ENCODE results near the gene MYO1D. TPM values are rescaled to one million over a fixed set of nuclear protein-coding genes. Genes with fewer than 3 reads are reported as not detected.
A peak's percentile ranks its signal among the peaks of the same experiment; 100 is the strongest.

Gene MYO1D
- total RNA-seq, 1 donor from 2014 or later = 18.0 TPM

DNA sequence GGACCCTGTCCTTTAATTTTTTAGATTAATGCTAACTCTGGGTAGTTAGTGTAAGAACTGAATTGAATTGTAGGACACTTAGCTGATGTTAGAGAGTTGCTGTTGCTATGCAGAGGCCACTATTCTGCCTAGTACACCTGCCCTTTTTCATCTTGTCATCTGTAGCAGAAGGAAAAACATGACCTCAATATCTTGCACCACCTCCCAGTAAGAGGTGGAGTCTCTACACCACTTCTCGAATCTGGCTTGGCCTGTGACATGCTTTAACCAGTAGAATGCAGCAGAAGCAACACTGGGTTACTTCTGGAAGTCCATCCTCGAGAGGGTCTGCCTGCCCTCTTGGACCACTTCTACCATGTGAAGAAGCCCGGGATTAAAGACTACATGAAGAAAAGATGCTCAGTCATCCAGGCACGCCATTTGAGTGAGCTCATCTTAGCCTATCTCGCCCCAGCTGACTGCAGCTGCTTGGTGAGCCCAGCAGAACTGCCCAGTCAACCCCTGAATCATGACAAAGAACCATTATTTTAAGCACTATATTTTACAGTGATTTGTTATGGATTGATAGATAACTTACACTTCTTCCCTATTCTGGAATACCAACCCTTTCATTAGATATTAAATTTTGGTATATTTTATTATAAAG lies 153.5 kb downstream of the MYO1D start:
- FAIRE-seq (no peak), DNase-seq (ENCODE audit: low read depth) (no peak)
- Histone ChIP-seq H3K4me3 (ENCODE audit: insufficient read depth, low read depth, low read length) (no peak overlapping the region), H3K79me2 (ENCODE audit: insufficient read depth, low read length) (no peaks in the 10 kb centered on the region), H3K9me3 (ENCODE audit: insufficient read depth, low read depth, low read length) (no peaks in the 10 kb centered on the region), H3K9ac (ENCODE audit: low read length) (no peak overlapping the region), H3K27ac (ENCODE audit: low read depth, low read length) (no peak overlapping the region), H2AFZ (ENCODE audit: low read depth, low read length) (no peak overlapping the region), H4K20me1 (ENCODE audit: insufficient read depth, low read length) (no peaks in the 10 kb centered on the region), H3K4me1 (ENCODE audit: insufficient read depth, low read length) (no peaks in the 10 kb centered on the region), H3K36me3 (ENCODE audit: insufficient read depth, low read length) (no peaks in the 10 kb centered on the region), H3K4me2 (ENCODE audit: low read length) (no peak overlapping the region), H3K27me3 (ENCODE audit: insufficient read depth, low read length) (no peaks in the 10 kb centered on the region)
- Mint-ChIP-seq H3K36me3 (ENCODE audit: low read depth, unreplicated experiment) (peaks cover 9% of the 10 kb centered on the region), H3K4me1 (ENCODE audit: low read depth, unreplicated experiment) (peaks cover 4% of the 10 kb centered on the region), H3K27ac (ENCODE audit: unreplicated experiment) (peak overlapping the region; percentile 73), H3K4me3 (ENCODE audit: unreplicated experiment) (no peak overlapping the region), H3K9me3 (ENCODE audit: unreplicated experiment) (peaks cover 4% of the 10 kb centered on the region), H3K27me3 (ENCODE audit: low read depth, unreplicated experiment) (no peaks in the 10 kb centered on the region)
- no peak for TF ChIP-seq EZH2 (IDR thresholded peaks at IDR 0.05; ENCODE audit: insufficient read depth, low read length)
- TF ChIP-seq, protein P1, sequence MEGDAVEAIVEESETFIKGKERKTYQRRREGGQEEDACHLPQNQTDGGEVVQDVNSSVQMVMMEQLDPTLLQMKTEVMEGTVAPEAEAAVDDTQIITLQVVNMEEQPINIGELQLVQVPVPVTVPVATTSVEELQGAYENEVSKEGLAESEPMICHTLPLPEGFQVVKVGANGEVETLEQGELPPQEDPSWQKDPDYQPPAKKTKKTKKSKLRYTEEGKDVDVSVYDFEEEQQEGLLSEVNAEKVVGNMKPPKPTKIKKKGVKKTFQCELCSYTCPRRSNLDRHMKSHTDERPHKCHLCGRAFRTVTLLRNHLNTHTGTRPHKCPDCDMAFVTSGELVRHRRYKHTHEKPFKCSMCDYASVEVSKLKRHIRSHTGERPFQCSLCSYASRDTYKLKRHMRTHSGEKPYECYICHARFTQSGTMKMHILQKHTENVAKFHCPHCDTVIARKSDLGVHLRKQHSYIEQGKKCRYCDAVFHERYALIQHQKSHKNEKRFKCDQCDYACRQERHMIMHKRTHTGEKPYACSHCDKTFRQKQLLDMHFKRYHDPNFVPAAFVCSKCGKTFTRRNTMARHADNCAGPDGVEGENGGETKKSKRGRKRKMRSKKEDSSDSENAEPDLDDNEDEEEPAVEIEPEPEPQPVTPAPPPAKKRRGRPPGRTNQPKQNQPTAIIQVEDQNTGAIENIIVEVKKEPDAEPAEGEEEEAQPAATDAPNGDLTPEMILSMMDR (IDR thresholded peaks at IDR 0.05; ENCODE audit: insufficient read depth, low read depth, low read length) = no peak

DNA sequence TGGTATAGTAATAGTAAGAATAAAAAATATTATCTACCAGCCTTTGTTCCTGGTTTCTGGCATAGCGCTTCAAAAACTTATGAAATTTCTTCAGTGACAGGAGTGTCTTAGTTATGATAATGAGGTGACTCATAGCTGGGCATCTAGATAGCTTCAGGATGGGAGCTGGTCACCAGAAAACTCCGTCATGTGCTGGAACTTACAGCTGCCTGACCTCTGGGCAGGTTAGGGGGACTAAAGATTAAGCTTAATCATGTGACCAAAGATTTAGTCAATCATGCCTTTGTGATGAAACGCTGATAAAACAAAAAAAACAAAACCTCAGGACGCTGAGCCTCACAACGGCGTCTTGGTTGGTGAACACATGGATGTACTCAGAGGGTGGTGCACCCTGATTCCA lies 154.2 kb downstream of the MYO1D start:
- no peak overlapping the region for H2AFZ ChIP-seq (ENCODE audit: low read depth, low read length)
- no peaks in the 10 kb centered on the region for H3K27me3 ChIP-seq (ENCODE audit: insufficient read depth, low read length)
- no peaks in the 10 kb centered on the region for H3K27me3 Mint-ChIP-seq (ENCODE audit: low read depth, unreplicated experiment)

DNA sequence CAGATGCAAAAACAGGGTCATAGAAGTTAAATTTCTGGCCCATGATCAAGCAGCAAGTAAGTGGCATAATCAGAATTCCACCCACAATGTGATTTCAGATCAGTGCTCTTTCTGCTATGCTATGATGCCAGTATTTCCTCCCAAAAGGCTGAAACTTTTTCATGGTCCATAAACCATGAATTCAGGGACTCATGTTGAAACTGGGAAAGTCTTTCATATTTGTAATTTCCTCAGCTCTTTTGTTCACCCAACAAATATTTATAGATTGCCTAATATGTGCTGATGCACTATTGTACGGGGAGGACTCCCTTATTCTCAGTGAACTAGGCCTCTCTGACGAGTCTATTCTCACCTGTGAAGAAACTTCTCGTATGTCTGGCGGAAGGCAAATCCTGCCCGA lies 156.3 kb downstream of the MYO1D start:
- peaks cover 12% of the 10 kb centered on the region for H3K36me3 Mint-ChIP-seq (ENCODE audit: low read depth, unreplicated experiment)
- Histone ChIP-seq H3K4me2 (ENCODE audit: low read length) (no peak overlapping the region), H3K4me1 (ENCODE audit: insufficient read depth, low read length) (no peaks in the 10 kb centered on the region), H4K20me1 (ENCODE audit: insufficient read depth, low read length) (no peaks in the 10 kb centered on the region), H3K36me3 (ENCODE audit: insufficient read depth, low read length) (no peaks in the 10 kb centered on the region), H3K9ac (ENCODE audit: low read length) (no peak overlapping the region), H3K27me3 (ENCODE audit: insufficient read depth, low read length) (no peaks in the 10 kb centered on the region), H3K79me2 (ENCODE audit: insufficient read depth, low read length) (no peaks in the 10 kb centered on the region), H3K4me3 (ENCODE audit: insufficient read depth, low read depth, low read length) (no peak overlapping the region), H3K9me3 (ENCODE audit: insufficient read depth, low read depth, low read length) (no peaks in the 10 kb centered on the region), H2AFZ (ENCODE audit: low read depth, low read length) (no peak overlapping the region), H3K27ac (ENCODE audit: low read depth, low read length) (no peak overlapping the region)
- H3K4me1 Mint-ChIP-seq (ENCODE audit: low read depth, unreplicated experiment) = peaks cover 4% of the 10 kb centered on the region
- TF ChIP-seq, protein P1 (IDR thresholded peaks at IDR 0.05; ENCODE audit: insufficient read depth, low read depth, low read length) = no peak
- no peak for TF ChIP-seq EZH2 (IDR thresholded peaks at IDR 0.05; ENCODE audit: insufficient read depth, low read length)
- FAIRE-seq (no peak), DNase-seq (ENCODE audit: low read depth) (no peak)
- no peak overlapping the region for H3K27ac Mint-ChIP-seq (ENCODE audit: unreplicated experiment)
- no peaks in the 10 kb centered on the region for H3K27me3 Mint-ChIP-seq (ENCODE audit: low read depth, unreplicated experiment)
- H3K9me3 Mint-ChIP-seq (ENCODE audit: unreplicated experiment) = peaks cover 4% of the 10 kb centered on the region
- no peak overlapping the region for H3K4me3 Mint-ChIP-seq (ENCODE audit: unreplicated experiment)

More for the DNA sequence above, 154.2 kb downstream of the MYO1D start:
- peaks cover 4% of the 10 kb centered on the region for H3K4me1 Mint-ChIP-seq (ENCODE audit: low read depth, unreplicated experiment)
- Histone ChIP-seq H3K36me3 (ENCODE audit: insufficient read depth, low read length) (no peaks in the 10 kb centered on the region), H3K4me2 (ENCODE audit: low read length) (no peak overlapping the region), H3K27ac (ENCODE audit: low read depth, low read length) (no peak overlapping the region), H3K79me2 (ENCODE audit: insufficient read depth, low read length) (no peaks in the 10 kb centered on the region), H3K9me3 (ENCODE audit: insufficient read depth, low read depth, low read length) (no peaks in the 10 kb centered on the region), H3K4me1 (ENCODE audit: insufficient read depth, low read length) (no peaks in the 10 kb centered on the region), H3K4me3 (ENCODE audit: insufficient read depth, low read depth, low read length) (no peak overlapping the region), H4K20me1 (ENCODE audit: insufficient read depth, low read length) (no peaks in the 10 kb centered on the region), H3K9ac (ENCODE audit: low read length) (no peak overlapping the region)
- H3K36me3 Mint-ChIP-seq (ENCODE audit: low read depth, unreplicated experiment) = peaks cover 9% of the 10 kb centered on the region
- peaks cover 4% of the 10 kb centered on the region for H3K9me3 Mint-ChIP-seq (ENCODE audit: unreplicated experiment)
- no peak overlapping the region for H3K27ac Mint-ChIP-seq (ENCODE audit: unreplicated experiment)
- DNase-seq (ENCODE audit: low read depth) (no peak), FAIRE-seq (no peak)
- H3K4me3 Mint-ChIP-seq (ENCODE audit: unreplicated experiment) = no peak overlapping the region
- TF ChIP-seq, protein P1 (IDR thresholded peaks at IDR 0.05; ENCODE audit: insufficient read depth, low read depth, low read length) = no peak
- TF ChIP-seq EZH2 (IDR thresholded peaks at IDR 0.05; ENCODE audit: insufficient read depth, low read length) = no peak
